ENCODE data around the gene FASTK. TPM values are rescaled to one million over a fixed set of nuclear protein-coding genes. Genes with fewer than 3 reads are reported as not detected.

Gene FASTK
- total RNA-seq, 1 experiment from 2014 or later = 95.0 TPM

DNA sequence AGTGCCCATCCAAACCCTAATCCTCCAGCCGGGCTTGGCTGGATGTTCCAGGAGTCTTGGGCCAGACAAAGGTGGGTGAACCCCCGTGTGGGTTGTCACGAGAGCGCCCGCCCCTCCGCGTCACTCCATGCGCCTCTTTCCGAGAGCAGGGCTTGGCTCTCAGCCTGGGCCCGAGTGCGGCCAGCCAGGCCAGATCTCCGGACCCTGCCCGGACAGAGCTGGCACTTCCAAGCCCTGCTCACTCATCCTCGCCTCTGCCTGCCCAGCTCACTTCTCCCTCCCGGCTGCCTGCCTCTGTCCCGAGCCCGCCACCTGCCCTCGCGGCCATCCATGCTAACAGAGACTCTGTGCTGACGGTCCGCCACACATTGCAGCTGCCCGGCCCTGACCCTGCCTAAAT, 40.3 kb upstream of the FASTK start:
- POLR2A ChIA-PET = no interaction called here
- in situ Hi-C loops (cut with HindIII; ENCODE audit: low pct_unique_long_range_greater_than_20kb, low sequenced_read_pairs) (no loop called here), intact Hi-C loops (cut with micrococcal nuclease; ENCODE audit: unreplicated experiment) (loop anchor here (5.0 kb wide), 1 partner anchor 181 kb away; no protein-coding TSS in a partner anchor)
- Histone ChIP-seq H3K27ac (ENCODE audit: low read length) (no peak overlapping the region), H3K27me3 (ENCODE audit: control insufficient read depth, insufficient read depth, low read length) (no peaks in the 10 kb centered on the region), H3K9me3 (ENCODE audit: control insufficient read depth, insufficient read depth, low read depth, low read length) (no peaks in the 10 kb centered on the region), H3K4me1 (ENCODE audit: control insufficient read depth, insufficient read depth, low read length) (no peaks in the 10 kb centered on the region; the same call in 1 of the 2 replicates), H3K36me3 (ENCODE audit: control insufficient read depth, insufficient read depth, low read length) (no peaks in the 10 kb centered on the region), H3K4me3 (ENCODE audit: low read depth in 2 of 2, low read length in 2 of 2) (no peak overlapping the region)
- TF ChIP-seq CTCF (IDR thresholded peaks at IDR 0.05) (no peak), POLR2AphosphoS5 (IDR thresholded peaks at IDR 0.05; ENCODE audit: low read depth, low read length) (no peak)
- TF ChIP-seq, protein P1, sequence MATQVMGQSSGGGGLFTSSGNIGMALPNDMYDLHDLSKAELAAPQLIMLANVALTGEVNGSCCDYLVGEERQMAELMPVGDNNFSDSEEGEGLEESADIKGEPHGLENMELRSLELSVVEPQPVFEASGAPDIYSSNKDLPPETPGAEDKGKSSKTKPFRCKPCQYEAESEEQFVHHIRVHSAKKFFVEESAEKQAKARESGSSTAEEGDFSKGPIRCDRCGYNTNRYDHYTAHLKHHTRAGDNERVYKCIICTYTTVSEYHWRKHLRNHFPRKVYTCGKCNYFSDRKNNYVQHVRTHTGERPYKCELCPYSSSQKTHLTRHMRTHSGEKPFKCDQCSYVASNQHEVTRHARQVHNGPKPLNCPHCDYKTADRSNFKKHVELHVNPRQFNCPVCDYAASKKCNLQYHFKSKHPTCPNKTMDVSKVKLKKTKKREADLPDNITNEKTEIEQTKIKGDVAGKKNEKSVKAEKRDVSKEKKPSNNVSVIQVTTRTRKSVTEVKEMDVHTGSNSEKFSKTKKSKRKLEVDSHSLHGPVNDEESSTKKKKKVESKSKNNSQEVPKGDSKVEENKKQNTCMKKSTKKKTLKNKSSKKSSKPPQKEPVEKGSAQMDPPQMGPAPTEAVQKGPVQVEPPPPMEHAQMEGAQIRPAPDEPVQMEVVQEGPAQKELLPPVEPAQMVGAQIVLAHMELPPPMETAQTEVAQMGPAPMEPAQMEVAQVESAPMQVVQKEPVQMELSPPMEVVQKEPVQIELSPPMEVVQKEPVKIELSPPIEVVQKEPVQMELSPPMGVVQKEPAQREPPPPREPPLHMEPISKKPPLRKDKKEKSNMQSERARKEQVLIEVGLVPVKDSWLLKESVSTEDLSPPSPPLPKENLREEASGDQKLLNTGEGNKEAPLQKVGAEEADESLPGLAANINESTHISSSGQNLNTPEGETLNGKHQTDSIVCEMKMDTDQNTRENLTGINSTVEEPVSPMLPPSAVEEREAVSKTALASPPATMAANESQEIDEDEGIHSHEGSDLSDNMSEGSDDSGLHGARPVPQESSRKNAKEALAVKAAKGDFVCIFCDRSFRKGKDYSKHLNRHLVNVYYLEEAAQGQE (IDR thresholded peaks at IDR 0.05; ENCODE audit: insufficient read depth in 1 of 2, low read depth in 2 of 2, low read length in 1 of 2) = no peak
- ATAC-seq (no peak), DNase-seq (ENCODE audit: low read depth, low spot score) (no peak)
- CTCF ChIA-PET = no interaction called here
- BruUV-seq (replicated peaks) = no TSS peak

- CTCF ChIA-PET = interaction anchor here (0.5 kb wide), 1 partner anchor 57 kb away, joined by 3 read pairs; no protein-coding TSS in a partner anchor
- Histone ChIP-seq H3K9me3 (ENCODE audit: control insufficient read depth, insufficient read depth, low read depth, low read length) (no peaks in the 10 kb centered on the region), H3K27me3 (ENCODE audit: control insufficient read depth, insufficient read depth, low read length) (no peaks in the 10 kb centered on the region)
Observed at GRCh38 chr7:151119902-151120301, 39.3 kb upstream of the FASTK start.

More at GRCh38 chr7:151119902-151120301, 39.3 kb upstream of the FASTK start:
- no TSS peak for BruUV-seq (replicated peaks)
- Histone ChIP-seq H3K36me3 (ENCODE audit: control insufficient read depth, insufficient read depth, low read length) (no peaks in the 10 kb centered on the region), H3K27ac (ENCODE audit: low read length) (no peak overlapping the region), H3K4me3 (ENCODE audit: low read depth in 2 of 2, low read length in 2 of 2) (no peak overlapping the region), H3K4me1 (ENCODE audit: control insufficient read depth, insufficient read depth, low read length) (no peaks in the 10 kb centered on the region; the same call in 1 of the 2 replicates)
- no peak for ATAC-seq
- in situ Hi-C loops (cut with HindIII; ENCODE audit: low pct_unique_long_range_greater_than_20kb, low sequenced_read_pairs) (no loop called here), intact Hi-C loops (cut with micrococcal nuclease; ENCODE audit: unreplicated experiment) (loop anchor here (5.0 kb wide), 1 partner anchor 182 kb away; no protein-coding TSS in a partner anchor)
- DNase-seq (ENCODE audit: low read depth, low spot score) = no peak
- TF ChIP-seq SIN3A (IDR thresholded peaks at IDR 0.05; ENCODE audit: borderline replicate concordance, insufficient read depth, low read depth, low read length) (no peak), TCF7L2 (IDR thresholded peaks at IDR 0.05; ENCODE audit: low read depth, low read length) (no peak), CTCF (IDR thresholded peaks at IDR 0.05) (no peak), POLR2AphosphoS5 (IDR thresholded peaks at IDR 0.05; ENCODE audit: low read depth, low read length) (no peak)
- TF ChIP-seq, protein P1 (IDR thresholded peaks at IDR 0.05; ENCODE audit: insufficient read depth in 1 of 2, low read depth in 2 of 2, low read length in 1 of 2) = no peak
- POLR2A ChIA-PET = no interaction called here
